ENCODE results near the gene CYP2W1.
"Not testable (repeated sequence)": the region's sequence is repeated elsewhere in the genome, so short reads cannot be mapped to it uniquely, and the experiment has no call there.

Gene CYP2W1

DNA sequence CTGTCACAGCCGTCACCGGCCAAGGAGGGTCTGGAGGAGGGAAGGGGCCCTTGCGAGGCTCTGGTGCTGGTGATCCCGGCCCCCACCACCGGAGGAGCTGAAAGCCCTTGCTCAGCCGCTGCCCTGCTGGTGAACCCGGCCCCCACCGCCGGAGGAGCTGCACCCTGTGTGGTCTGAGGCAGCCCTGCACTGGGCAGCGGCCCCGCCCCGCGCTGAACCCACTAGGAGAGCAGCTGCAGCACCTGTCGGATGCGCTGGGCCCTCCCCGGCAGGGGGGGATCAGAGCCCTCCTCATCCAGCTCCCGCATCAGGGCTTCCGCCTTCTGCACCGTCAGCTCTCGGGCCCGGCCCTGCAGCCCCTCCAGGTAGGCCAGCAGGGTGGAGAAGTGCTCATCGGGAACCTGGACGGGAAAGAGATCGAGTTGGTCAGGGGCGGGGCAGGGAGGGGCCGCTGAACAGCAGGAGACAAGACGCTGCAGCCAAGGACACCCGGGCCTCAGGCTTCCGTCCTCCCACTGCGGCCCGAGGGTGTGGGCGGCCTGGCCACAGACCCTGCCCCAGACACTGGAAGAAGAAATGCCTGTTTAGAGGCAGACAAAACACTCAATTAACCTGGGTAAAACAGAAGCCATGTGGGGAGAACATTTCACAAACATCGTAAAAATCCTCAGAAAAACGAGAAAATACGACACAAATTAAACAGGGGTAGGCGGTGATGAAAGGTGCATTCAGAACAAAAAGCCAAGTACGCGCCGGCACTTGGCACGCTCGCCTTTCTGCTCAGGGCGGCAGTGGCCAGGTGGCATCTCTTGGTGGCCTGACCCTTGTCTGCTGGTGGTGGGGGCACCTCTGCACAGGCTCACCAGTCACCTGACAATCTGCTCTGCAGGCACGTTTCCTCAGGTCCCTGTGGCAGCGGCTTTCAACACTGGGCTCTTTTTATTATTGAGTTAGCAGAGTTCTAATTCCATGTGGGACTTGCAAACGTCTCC, 14.7 kb downstream of the CYP2W1 start:
- no peak for DNase-seq (ENCODE audit: low read depth, low spot score)

DNA sequence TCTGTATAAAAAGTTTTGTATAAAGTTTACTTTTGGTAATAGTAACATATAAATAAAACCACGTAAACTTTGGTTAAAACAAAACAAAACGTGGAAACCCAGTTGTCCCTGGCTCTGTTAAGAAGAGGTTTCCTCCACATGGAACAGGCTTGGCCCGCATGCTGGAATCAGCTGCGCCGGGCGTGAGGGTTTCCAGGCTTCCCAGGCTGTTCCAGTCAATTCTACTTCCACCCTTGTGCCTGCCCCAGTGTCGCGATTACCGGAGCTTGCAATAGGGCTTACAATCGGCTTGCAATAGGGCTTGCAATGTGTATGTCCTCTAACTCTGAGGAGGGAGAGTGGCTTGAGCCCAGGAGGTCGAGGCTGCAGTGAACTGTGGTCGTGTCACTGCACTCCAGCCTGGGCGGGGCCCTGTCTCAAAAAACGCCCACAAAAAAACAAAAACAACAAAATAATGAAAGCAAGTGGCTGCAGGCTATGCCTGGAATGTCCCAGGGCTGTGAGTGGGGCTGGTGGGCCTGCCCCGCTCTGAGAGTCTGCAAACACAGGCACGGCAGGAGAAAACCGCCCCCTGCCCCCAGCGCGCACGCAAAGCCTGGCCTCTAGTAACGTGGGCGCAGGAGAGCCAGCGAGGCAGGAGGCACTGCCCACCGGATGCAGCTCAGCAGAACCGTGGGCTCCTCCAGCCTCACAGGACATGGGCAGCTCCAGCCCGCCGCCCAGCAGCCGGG, 16.3 kb downstream of the CYP2W1 start:
- DNase-seq (ENCODE audit: low read depth, low spot score) = no peak

DNA sequence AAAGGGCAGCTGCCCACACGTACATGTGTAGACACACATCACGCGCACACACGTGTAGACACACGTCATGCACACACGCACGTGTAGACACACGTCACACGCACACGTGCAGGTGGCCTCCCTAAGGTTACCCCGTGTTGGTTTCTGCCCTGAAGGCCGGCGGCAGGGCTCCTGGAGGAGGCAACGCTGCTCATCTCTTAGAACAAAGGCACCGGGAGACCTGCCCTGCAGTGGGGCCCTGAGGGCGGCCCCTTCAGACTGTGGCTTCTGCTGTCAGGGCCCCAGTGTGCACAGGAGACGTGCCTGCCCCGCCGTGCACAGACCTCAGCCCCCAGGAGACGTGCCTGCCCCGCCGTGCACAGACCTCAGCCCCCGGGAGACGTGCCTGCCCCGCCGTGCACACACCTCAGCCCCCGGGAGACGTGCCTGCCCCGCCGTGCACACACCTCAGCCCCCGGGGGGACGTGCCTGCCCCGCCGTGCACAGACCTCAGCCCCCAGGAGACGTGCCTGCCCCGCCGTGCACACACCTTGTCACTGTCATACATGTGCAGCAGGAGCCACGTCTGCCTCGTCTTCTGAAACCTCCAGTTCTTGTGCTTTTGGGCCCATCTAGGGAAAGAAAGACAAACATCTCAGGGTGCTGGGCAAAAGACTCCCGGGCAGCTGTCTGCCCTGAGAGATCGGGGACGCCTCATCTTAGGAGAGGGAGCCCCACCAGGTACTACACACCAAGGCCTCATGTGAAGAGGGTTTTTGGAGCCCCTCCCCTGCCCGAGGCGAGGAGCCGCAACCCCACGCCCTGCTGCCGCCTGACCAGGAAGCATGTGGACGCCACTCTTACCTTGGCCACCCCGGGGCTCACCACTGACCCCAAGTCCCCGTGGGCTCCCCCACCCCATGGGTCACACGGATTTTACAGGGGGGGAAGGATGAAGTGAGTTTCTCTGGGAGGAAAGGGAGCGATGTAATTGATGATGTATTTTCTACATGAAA, 17.3 kb downstream of the CYP2W1 start:
- no peak for DNase-seq (ENCODE audit: low read depth, low spot score)

DNA sequence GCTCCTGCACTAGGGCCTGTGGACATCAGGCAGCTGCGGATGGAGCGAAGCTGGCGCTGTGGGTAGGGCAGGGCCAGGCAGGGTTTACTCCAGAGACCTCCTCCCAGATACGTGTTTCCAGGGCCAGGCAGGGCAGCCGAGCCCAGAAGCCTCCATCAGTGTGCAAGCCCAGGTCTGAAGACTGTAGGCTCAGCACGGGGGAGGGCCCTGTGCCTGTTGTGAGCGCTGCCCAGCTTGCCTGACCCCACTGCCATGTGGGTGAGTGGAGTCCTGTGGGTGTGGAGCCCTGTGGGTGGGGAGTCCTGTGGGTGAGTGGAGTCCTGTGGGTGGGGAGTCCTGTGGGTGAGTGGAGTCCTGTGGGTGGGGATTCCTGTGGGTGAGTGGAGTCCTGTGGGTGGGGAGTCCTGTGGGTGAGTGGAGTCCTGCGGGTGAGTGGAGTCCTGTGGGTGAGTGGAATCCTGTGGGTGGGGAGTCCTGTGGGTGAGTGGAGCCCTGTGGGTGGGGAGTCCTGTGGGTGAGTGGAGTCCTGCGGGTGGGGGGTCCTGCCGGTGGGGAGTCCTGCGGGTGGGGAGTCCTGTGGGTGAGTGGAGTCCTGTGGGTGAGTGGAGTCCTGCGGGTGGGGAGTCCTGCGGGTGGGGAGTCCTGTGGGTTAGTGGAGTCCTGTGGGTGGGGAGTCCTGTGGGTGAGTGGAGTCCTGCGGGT, 18.2 kb downstream of the CYP2W1 start:
- DNase-seq (ENCODE audit: low read depth, low spot score) = not testable (repeated sequence)

DNA sequence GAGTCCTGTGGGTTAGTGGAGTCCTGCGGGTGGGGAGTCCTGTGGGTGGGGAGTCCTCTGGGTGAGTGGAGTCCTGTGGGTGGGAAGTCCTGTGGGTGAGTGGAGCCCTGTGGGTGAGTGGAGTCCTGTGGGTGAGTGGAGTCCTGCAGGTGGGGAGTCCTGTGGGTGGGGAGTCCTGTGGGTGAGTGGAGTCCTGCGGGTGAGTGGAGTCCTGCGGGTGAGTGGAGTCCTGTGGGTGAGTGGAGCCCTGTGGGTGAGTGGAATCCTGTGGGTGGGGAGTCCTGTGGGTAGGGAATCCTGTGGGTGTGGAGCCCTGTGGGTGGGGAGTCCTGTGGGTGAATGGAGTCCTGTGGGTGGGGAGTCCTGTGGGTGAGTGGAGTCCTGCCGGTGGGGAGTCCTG, 19.0 kb downstream of the CYP2W1 start:
- not testable (repeated sequence) for DNase-seq (ENCODE audit: low read depth, low spot score)

DNA sequence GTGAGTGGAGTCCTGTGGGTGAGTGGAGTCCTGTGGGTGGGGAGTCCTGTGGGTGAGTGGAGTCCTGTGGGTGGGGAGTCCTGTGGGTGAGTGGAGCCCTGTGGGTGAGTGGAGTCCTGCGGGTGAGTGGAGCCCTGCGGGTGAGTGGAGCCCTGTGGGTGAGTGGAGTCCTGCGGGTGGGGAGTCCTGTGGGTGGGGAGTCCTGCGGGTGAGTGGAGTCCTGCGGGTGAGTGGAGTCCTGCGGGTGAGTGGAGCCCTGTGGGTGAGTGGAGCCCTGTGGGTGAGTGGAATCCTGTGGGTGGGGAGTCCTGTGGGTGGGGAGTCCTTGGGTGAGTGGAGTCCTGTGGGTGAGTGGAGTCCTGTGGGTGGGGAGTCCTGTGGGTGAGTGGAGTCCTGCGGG, 19.5 kb downstream of the CYP2W1 start:
- not testable (repeated sequence) for DNase-seq (ENCODE audit: low read depth, low spot score)

DNA sequence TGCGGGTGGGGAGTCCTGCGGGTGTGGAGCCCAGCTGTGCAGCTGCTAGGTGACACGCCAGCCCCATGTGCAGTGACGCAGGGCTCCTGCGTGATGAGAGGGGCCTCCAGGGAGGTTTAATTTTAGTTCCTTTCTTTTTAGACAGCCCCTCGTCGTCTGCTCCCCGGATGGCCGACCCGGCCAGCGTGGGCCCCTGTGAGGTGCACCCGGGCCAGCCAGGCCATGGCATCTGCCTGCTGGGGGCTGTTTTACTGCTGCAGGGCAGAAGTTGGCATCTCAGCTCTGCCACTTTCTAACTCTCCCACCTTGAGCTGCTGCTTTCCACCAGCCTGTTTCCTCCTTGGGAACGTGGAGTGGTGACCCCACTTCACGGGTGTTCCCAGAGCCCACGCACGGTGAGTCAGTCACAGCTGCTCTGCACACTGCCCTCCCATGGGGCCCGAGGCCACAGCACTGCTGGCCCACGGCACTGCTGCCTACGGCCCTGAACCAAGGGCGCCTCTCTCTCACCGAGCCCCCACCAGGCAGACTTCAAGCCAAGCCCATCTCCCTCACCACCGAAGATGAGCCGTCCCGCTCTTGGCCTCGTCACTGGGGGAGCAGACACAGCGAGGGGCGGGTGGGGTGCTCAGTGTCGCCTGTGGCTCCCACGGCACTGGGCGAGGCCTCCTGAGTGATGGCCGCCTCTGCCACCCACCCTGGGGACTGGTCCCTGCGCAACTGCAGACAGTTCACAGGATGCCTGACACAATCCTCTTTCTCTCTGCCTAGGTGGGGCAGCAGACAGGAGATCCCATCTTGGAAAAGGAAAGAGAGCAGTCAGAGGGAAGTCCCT, 21.3 kb downstream of the CYP2W1 start:
- no peak for DNase-seq (ENCODE audit: low read depth, low spot score)

DNA sequence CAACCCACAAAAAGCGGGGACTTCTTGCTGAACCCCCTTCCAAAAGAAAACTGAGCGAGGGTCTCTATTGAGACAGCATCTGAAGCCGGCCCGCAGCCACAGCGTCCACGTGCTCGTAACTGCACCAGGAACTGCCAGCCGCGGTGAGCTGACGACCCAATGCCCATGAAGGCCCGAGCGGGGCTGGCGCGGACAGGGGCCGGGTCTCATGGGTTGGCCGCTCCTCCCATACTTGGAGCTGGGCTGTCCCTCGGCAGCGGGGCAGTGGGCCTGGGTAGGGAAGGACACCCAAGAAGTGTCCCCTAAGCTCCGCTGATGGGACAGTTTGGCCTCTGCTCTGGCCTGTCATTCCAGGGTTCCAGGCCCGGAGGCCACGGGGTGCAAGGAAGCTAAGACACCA, 22.3 kb downstream of the CYP2W1 start:
- no peak for DNase-seq (ENCODE audit: low read depth, low spot score)

DNA sequence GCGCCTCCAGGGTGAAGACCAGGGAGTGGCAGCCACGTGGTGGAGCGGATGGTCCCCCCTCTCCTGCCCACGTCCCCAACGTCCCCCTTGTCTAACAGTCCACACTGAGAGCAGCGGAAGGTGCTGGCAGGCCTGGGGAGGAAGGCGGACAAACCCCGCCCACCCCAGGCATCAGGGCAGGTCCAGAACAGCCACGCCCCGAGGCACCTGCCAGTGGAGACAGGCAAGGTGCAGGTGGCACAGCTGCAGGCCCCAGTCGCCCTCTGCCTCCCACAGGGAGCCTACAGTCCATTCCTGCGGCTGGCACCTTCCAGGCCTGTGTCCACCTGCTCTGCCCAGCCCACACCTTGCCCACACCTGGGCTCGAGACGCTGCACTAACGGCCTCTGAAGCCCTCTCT, 24.9 kb downstream of the CYP2W1 start:
- DNase-seq (ENCODE audit: low read depth, low spot score) = no peak

DNA sequence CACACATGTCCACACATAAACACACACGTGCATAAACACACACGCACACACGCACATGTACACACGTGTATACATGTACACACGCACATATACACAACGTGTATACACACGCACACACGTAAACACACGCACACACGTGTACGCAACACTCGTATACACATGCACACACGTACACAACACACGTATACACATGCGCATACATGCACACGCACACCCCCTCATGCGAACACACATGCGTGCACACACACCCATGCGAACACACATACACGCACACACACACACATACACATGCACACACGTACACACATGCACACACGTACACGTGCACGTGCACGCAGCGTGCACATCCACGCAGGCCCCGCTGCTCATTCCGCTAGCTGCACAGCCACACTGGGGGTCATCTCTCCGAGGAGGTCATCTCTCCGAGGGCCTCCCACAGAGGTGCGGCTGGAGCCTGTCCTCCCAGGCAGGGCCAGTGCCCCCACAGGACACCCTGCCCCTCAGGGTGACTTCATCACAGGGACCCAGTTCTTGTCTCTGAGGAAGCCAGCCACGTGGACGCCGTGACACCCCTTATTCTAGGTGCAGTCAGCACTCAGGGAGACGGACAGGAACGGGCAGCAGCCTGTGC, 25.9 kb downstream of the CYP2W1 start:
- DNase-seq (ENCODE audit: low read depth, low spot score) = no peak

DNA sequence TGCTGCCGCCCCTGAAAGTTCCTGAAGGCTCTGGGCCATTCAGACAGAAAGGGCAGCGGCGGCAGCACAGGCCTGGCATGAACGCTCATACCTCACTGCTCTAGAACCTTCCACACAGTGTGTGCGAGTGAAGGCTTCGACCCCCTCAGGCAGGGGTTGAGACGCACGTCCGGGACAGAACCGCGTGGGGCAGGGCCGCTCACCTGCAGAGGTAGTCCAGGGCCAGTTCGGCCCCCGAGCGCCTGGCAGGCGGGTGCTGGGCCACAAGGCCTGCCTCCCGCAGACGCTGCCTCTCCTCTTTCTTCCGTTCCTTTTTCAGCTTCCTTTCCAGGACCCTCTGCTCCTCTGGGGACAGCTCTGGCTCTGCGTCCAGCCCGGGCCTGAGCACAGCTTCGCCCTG, 26.8 kb downstream of the CYP2W1 start:
- no peak for DNase-seq (ENCODE audit: low read depth, low spot score)

DNA sequence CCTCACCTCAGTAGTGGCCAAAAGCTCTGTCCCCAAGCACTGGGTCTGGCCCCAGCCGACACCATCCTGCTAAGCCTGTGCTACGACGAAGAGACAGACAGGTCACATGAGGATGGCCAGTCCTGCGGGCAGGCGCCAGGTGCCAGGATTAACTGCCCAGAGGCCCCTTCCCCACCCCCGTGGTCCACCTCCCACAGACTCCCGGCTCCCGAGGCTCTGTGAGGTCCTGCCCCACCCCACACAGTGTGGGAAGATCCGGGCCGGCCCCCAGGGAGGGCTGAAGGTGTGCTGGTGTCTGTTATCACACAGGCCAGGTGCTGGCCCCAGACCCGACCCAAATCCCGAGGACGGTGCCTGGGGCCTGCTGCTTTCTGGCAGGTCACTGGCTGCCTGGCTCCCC, 27.2 kb downstream of the CYP2W1 start:
- no peak for DNase-seq (ENCODE audit: low read depth, low spot score)

DNA sequence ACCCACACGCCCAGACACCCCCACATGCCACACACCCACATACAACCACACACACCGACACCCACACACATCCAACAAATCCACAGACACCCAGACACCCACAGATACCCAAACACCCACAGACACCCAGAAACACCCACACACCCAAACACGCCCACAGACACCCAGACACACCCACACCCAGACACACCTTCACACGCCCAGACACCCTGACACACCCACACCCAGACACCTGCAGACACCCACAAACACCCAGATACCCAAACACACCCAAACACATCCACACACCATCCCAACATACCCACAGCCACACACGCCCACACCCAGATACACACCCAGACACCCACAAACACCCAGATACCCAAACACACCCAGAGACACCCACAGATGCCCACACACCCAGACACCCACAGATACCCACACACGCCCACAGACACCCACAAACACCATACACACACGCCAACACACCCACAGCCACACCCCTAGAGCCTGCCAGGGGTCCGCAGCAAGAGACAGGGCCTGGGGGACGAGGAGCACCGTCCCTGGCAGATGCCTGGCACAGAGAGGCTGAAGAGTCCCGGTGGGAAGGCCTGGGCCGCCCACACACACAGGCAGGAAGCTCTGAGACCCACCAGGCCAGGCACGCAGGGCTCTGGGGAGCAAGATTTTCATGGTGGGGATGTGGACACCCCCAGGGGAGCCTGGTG, 28.5 kb downstream of the CYP2W1 start:
- DNase-seq (ENCODE audit: low read depth, low spot score) = no peak

DNA sequence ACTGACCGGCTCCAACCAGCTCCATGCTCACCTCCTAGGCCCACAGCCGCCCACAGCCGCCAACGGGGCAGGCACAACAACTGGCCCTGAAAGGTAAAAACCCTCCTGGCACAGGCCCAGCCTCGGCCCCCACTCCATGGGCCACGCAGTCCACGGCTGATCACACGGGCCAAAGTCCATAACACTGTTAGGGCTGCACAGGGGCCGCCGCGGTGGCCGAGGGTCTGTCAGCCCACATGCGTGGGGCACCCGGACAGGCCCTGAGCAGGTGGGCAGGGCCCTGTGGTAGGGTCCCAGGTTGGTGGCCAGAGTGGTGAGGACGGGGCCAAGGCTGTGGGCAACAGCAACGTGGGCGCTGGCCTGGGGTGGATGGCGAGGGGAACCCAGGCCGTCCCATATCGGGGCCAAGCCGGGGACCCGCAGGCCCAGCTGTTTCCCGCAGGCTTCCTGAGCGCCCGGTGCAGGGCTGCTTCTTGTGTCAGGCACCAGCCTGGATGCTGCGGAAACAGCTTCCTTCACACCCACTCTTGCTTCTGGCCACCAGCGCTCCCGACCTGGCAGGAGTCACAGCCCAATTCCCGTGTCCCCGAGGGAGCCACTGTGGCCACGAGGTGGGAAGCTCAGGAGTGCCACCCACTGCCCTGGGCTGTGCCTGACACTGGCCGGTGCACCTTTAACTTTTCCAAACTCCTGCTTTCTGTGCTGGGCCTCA, 29.2 kb downstream of the CYP2W1 start:
- DNase-seq (ENCODE audit: low read depth, low spot score) = no peak

DNA sequence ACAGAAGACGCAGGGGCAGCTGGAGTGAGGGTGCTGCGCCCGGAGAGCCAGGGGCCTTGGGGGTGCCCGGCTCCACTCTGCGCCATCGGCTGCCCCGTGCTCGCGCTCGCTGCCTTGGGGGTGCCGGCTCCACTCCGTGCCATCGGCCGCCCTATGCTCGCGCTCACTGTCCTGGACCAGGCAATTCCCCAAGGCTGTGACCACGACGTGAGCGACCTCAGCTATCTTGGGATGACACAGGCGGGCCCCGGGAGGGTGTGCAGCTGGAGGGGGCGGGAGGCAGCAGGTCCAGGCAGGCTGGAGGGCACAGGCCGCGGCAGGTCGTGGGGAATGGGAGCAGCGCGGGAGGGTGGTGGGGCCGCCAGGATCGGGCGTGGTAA, 29.7 kb downstream of the CYP2W1 start:
- no peak for DNase-seq (ENCODE audit: low read depth, low spot score)

DNA sequence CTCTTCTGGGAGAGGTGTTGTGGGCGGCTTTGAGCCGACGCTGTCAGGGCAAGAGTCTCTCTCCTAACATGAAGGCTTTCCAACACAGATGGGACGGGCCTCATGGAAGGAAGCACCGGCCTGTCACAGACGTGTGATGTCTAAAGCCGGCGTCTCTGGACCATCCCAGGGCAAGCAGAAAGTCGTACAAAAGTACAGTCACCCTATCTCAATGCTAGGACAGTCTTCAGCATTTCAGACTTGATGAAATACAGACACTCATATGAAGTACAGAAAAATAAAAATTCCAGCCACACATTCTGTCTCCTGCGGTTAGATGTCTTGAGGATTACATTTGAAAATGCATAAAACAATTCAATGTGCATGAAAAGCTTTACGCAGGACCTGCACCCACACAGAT, 30.6 kb downstream of the CYP2W1 start:
- no peak for DNase-seq (ENCODE audit: low read depth, low spot score)

DNA sequence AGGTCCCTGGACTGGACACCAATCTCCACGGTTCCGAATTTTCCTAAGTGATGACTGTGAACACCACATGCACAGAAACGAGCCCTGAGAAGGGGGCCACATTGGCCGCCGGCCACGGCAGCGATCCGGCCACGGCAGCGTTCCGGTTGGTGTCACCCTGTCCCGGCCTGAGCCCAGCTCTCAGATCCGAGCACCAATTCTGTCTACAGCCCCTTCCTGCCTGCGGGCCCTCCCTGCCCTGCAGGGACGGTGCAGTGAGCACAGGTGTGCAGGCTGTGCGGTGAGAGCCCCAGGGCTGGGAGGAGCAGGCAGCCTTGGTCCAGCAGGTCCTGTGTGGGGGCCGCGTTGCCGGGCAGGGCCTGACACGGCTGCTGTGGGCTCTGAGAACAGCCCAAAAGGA, 31.7 kb downstream of the CYP2W1 start:
- no peak for DNase-seq (ENCODE audit: low read depth, low spot score)

Measured in smooth muscle cell of the brain vasculature (primary cell).